MM.1S (cell line): Measurements from ENCODE around the gene CACNB4.

Source experiments
- DNase-seq: peaks from one replicate; pipeline ENCODE4 v3.0.0-alpha.2; 2015
- H2AFZ ChIP-seq: fragments of 300-600 bp; sonication (generic); 2 replicates; pipeline ENCODE4 v1.6.0; 2016; ENCODE audit warnings: antibody characterized with exemption, low read length
- H3F3A ChIP-seq: fragments of 300-600 bp; sonication (generic); 2 replicates; pipeline ENCODE4 v1.6.1; 2016; ENCODE audit warnings: mild to moderate bottlenecking, antibody characterized with exemption, low read length, moderate library complexity, mixed read lengths; ENCODE audit not compliant: insufficient read depth
- H3K27ac ChIP-seq: fragments of 300-600 bp; sonication (generic); 2 replicates; pipeline ENCODE4 v1.5.1; 2016; ENCODE audit warnings: mild to moderate bottlenecking, low read length
- H3K27me3 ChIP-seq: fragments of 300-600 bp; sonication (generic); replicated peaks from 2 replicates; pipeline ENCODE4 v1.6.0; 2016; ENCODE audit warnings: low read length; ENCODE audit not compliant: insufficient read depth
- H3K36me3 ChIP-seq: fragments of 300-600 bp; sonication (generic); replicated peaks from 2 replicates; pipeline ENCODE4 v1.6.1; 2016; ENCODE audit warnings: mild to moderate bottlenecking, low read length, mixed read lengths; ENCODE audit not compliant: insufficient read depth
- H3K4me1 ChIP-seq: fragments of 300-600 bp; sonication (generic); 2 replicates; pipeline ENCODE4 v1.6.1; 2016; ENCODE audit warnings: low read length, mixed read lengths
- H3K4me2 ChIP-seq: fragments of 300-600 bp; sonication (generic); 2 replicates; pipeline ENCODE4 v1.6.0; 2016; ENCODE audit warnings: low read depth, low read length
- H3K4me3 ChIP-seq: fragments of 300-600 bp; sonication (generic); 2 replicates; pipeline ENCODE4 v1.5.1; 2016; ENCODE audit warnings: low read length, mixed read lengths
- H3K79me2 ChIP-seq: fragments of 300-600 bp; sonication (generic); 2 replicates; pipeline ENCODE4 v1.6.1; 2016; ENCODE audit warnings: mixed run types, low read length, mixed read lengths
- H3K9ac ChIP-seq: fragments of 300-600 bp; sonication (generic); 2 replicates; pipeline ENCODE4 v1.6.1; 2016; ENCODE audit warnings: low read length, mixed read lengths
- H3K9me2 ChIP-seq: fragments of 300-600 bp; sonication (generic); replicated peaks from 2 replicates; pipeline ENCODE4 v1.6.1; 2016; ENCODE audit warnings: mild to moderate bottlenecking, low read length, mixed read lengths; ENCODE audit not compliant: insufficient read depth
- H3K9me3 ChIP-seq: fragments of 300-600 bp; sonication (generic); replicated peaks from 2 replicates; pipeline ENCODE4 v1.6.1; 2016; ENCODE audit warnings: mild to moderate bottlenecking, low read length, mixed read lengths; ENCODE audit not compliant: insufficient read depth
- H4K20me1 ChIP-seq: fragments of 300-600 bp; sonication (generic); 2 replicates; pipeline ENCODE4 v1.6.1; 2016; ENCODE audit warnings: mild to moderate bottlenecking, low read length, moderate library complexity, mixed read lengths; ENCODE audit not compliant: insufficient read depth
- EZH2 ChIP-seq: fragments of 300-600 bp; sonication (generic); optimal IDR thresholded peaks from 2 replicates; pipeline ENCODE3; 2017; ENCODE audit warnings: low read depth, mild to moderate bottlenecking, antibody characterized with exemption, low read length, mixed read lengths
- EZH2phosphoT487 ChIP-seq: fragments of 300-600 bp; sonication (generic); IDR thresholded peaks from 2 replicates; pipeline ENCODE4 v1.6.1; 2018; ENCODE audit warnings: antibody characterized with exemption, low read length
- TF ChIP-seq, protein P1 (sequence below): fragments of 300-600 bp; sonication (generic); IDR thresholded peaks from 2 replicates; pipeline ENCODE4 v1.5.1; 2016; ENCODE audit warnings: antibody characterized with exemption, low read length, mixed read lengths

CACNB4 gene

GRCh38 chr2:151872463-151872862, 226.4 kb downstream of the CACNB4 start:
- no peak overlapping the region for H3K4me3 ChIP-seq
- no peaks in the 10 kb centered on the region for H3F3A ChIP-seq
- no peaks in the 10 kb centered on the region for H3K27me3 ChIP-seq
- no peak overlapping the region for H3K9ac ChIP-seq
- H3K4me1 ChIP-seq, result no peaks in the 10 kb centered on the region
- no peak overlapping the region for H3K27ac ChIP-seq
- H3K9me2 ChIP-seq, result no peaks in the 10 kb centered on the region; the same call in 1 of the 2 replicates
- TF ChIP-seq, protein P1, sequence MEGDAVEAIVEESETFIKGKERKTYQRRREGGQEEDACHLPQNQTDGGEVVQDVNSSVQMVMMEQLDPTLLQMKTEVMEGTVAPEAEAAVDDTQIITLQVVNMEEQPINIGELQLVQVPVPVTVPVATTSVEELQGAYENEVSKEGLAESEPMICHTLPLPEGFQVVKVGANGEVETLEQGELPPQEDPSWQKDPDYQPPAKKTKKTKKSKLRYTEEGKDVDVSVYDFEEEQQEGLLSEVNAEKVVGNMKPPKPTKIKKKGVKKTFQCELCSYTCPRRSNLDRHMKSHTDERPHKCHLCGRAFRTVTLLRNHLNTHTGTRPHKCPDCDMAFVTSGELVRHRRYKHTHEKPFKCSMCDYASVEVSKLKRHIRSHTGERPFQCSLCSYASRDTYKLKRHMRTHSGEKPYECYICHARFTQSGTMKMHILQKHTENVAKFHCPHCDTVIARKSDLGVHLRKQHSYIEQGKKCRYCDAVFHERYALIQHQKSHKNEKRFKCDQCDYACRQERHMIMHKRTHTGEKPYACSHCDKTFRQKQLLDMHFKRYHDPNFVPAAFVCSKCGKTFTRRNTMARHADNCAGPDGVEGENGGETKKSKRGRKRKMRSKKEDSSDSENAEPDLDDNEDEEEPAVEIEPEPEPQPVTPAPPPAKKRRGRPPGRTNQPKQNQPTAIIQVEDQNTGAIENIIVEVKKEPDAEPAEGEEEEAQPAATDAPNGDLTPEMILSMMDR, result no peak
- TF ChIP-seq EZH2phosphoT487 (no peak), EZH2 (no peak)
- H3K79me2 ChIP-seq, result no peaks in the 10 kb centered on the region
- H3K4me2 ChIP-seq, result no peak overlapping the region
- no peaks in the 10 kb centered on the region for H3K9me3 ChIP-seq
- DNase-seq, result no peak
- H2AFZ ChIP-seq, result no peak overlapping the region
- H4K20me1 ChIP-seq, result no peaks in the 10 kb centered on the region
- no peaks in the 10 kb centered on the region for H3K36me3 ChIP-seq

DNA sequence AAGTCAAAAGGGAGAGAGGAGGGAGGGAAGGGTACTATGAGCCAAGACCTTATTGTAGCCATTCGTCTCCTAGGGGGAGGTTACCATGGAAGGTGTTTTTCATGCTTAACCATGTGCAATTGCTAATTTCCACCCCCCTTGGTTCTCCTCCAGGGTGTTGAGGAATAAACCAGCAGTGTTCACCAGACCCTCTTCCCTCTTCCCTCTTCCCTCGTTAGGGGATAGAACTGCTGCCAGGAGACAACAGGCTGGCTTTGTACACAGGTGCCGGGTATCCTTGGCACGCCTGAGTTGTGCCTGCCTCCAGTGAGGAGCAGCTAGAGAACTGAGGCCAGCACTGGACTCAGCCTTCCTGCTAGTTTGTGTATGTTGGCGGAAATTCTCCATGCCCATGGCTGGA, 229.6 kb downstream of the CACNB4 start:
- Histone ChIP-seq H3K9me3 (no peaks in the 10 kb centered on the region), H4K20me1 (no peaks in the 10 kb centered on the region), H3K36me3 (no peaks in the 10 kb centered on the region), H3K79me2 (no peaks in the 10 kb centered on the region), H3K4me2 (no peak overlapping the region), H3K9me2 (no peaks in the 10 kb centered on the region; the same call in 1 of the 2 replicates), H3K27me3 (no peaks in the 10 kb centered on the region), H3K27ac (no peak overlapping the region), H3K4me1 (no peaks in the 10 kb centered on the region), H2AFZ (no peak overlapping the region), H3K9ac (no peak overlapping the region), H3K4me3 (no peak overlapping the region), H3F3A (no peaks in the 10 kb centered on the region)
- TF ChIP-seq EZH2phosphoT487, result no peak
- DNase-seq, result no peak

- H3K4me3 ChIP-seq, result no peak overlapping the region
- H3K79me2 ChIP-seq, result no peaks in the 10 kb centered on the region
- H3K4me1 ChIP-seq, result no peaks in the 10 kb centered on the region
- no peaks in the 10 kb centered on the region for H3K9me2 ChIP-seq
- no peak overlapping the region for H3K27ac ChIP-seq
- no peak overlapping the region for H3K9ac ChIP-seq
- H3K36me3 ChIP-seq, result no peaks in the 10 kb centered on the region
- no peak overlapping the region for H3K4me2 ChIP-seq
- no peaks in the 10 kb centered on the region for H3K27me3 ChIP-seq
- no peaks in the 10 kb centered on the region for H3F3A ChIP-seq
- no peak overlapping the region for H2AFZ ChIP-seq
- H3K9me3 ChIP-seq, result no peaks in the 10 kb centered on the region
- DNase-seq, result no peak
- H4K20me1 ChIP-seq, result no peaks in the 10 kb centered on the region
- no peak for TF ChIP-seq EZH2
Measured at GRCh38 chr2:151862700-151863099, 236.1 kb downstream of the CACNB4 start.

- H3K4me3 ChIP-seq, result no peak overlapping the region
- DNase-seq, result no peak
- no peaks in the 10 kb centered on the region for H3K9me2 ChIP-seq
- no peak overlapping the region for H2AFZ ChIP-seq
- no peaks in the 10 kb centered on the region for H3K36me3 ChIP-seq
- H3K4me2 ChIP-seq, result no peak overlapping the region
- TF ChIP-seq, protein P1, result no peak
- TF ChIP-seq EZH2phosphoT487, result no peak
- no peak for TF ChIP-seq EZH2
- H4K20me1 ChIP-seq, result no peaks in the 10 kb centered on the region
- no peaks in the 10 kb centered on the region for H3F3A ChIP-seq
- no peaks in the 10 kb centered on the region for H3K27me3 ChIP-seq
- no peaks in the 10 kb centered on the region for H3K9me3 ChIP-seq
- no peaks in the 10 kb centered on the region for H3K4me1 ChIP-seq
- H3K9ac ChIP-seq, result no peak overlapping the region
- H3K27ac ChIP-seq, result no peak overlapping the region
- no peaks in the 10 kb centered on the region for H3K79me2 ChIP-seq
Measured at GRCh38 chr2:151861174-151861573, 237.7 kb downstream of the CACNB4 start.
